Hematopoietic multipotent progenitor cell treated with erythropoietin and hydrocortisone succinate and interleukin-3 and kit ligand, for 17 days (in vitro differentiated cells): Measurements from ENCODE around the gene CDKN2B-AS1.

Source experiments
- DNase-seq: peaks from one replicate; pipeline ENCODE4 v3.0.0-alpha.2; 2015; ENCODE audit warnings: low spot score

Gene CDKN2B-AS1

DNA sequence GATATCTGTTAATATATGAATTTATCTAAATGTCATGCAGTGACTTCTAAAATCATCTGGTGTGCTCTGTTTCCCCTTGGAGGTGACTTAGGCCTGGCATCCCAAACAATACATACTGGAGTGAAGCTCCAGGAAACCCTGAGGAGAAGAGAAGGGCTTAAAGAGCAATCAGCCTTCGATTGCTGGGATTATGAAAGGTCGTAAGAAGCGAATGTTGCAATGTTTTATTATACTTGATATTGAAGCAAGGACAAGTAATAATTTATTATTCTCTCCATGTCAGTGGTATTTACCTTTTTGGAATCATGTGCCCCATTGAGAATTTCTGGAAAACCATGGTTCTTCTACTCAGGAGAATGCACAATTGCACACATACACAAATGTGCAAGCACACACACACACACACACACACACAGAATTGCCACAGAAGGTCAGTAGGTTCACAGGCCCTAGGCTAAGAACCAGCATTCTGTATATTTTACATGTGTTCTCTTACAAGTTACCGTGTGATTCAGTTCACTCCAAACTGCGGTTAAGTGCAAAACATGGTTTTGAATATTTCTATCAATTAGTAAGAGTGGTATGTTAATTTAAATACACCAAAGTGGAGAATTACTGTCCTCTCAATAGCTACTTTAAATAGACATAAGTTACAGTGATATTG, 93.6 kb downstream of the CDKN2B-AS1 start:
- DNase-seq = no peak

DNA sequence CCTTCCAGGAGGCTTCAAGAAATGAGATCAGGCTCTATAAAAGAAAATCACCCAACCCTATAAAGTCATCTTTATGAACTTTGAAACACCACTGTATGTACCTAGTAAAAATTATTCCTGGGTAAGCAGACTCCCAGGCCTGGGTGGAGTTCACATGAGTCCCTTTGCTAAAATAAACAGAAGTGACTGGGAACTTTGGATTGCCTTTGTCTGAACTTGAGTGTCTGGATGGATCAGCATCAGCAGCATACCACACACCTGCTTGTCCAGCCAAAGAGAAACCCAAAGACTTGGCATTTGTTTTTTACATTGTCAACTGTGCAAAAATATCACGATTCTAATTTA, 94.1 kb downstream of the CDKN2B-AS1 start:
- no peak for DNase-seq

DNA sequence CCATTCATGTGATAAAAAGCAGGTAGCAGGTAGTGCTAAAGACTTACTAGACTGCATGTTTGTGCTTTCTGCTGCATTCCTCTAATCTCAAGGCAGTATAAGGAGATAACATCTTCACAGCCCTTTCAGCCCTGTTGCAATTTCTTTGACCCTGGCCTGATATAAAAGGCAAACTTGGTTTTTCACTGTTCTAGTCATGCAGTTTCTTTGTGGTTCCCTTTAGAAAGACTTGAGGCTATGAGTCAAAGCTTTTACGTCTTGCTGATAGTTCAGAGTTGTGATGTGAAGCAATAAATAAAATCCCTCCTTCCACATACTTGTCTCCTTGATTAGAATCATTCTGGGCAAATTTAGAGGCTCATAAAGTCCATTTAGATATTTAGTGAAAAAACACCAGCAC, 103.1 kb downstream of the CDKN2B-AS1 start:
- DNase-seq = no peak

GRCh38 chr9:22098643-22099332, 104.2 kb downstream of the CDKN2B-AS1 start:
- DNase-seq = no peak

DNA sequence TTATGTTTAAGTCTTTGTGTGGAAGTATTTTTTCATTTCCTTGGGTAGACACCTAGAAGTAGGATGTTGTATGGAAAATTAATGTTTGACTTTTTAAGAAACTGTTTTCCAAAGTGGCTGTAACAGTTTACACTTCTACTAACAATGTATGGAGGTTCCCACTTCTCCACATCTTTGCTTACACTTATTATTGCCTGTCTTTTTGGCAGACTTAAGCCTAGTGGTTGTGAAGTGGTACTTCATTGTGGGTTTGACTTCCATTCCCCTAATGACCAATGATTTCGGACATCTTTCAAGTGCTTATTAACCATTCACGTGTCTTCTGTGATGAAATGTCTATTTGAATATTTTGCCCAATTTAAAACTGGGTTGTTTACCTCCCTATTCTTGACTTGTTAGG, 106.0 kb downstream of the CDKN2B-AS1 start:
- no peak for DNase-seq

GRCh38 chr9:22102146-22103053, 107.8 kb downstream of the CDKN2B-AS1 start:
- no peak for DNase-seq

GRCh38 chr9:22103685-22104575, 109.3 kb downstream of the CDKN2B-AS1 start:
- DNase-seq = no peak

DNA sequence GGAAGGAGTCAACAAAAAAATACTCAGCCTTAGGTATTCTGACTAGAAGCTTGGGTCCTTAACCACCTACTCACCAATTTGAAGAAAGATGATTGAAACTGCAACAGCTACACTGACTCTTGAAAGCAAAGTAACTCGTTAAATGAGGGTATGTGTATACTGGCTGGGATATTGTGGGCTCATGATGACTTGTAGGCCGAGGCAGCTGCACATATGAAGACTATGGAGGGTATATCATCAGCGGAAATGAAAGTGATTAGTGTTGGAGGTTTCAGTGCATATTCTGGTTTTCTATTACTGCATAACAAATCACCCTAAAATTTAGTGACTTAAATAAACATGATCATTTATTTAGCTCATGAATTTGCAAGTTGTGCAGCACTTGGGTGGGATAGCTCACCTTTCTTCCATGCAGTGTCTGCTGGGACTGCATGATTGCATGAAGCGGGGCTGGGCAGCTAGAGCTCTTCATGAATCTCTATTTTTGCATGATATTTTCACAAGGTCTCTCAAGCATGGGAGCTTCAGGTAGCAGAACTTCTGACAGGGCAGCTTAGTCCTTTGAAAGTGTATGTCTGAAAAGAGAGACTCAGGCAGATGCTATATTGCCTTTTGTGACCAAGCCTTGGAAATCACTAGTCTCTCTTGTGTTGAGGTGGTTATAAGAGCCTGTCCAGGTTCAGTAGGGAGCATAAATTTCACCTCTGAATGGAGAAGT, 110.6 kb downstream of the CDKN2B-AS1 start:
- no peak for DNase-seq

DNA sequence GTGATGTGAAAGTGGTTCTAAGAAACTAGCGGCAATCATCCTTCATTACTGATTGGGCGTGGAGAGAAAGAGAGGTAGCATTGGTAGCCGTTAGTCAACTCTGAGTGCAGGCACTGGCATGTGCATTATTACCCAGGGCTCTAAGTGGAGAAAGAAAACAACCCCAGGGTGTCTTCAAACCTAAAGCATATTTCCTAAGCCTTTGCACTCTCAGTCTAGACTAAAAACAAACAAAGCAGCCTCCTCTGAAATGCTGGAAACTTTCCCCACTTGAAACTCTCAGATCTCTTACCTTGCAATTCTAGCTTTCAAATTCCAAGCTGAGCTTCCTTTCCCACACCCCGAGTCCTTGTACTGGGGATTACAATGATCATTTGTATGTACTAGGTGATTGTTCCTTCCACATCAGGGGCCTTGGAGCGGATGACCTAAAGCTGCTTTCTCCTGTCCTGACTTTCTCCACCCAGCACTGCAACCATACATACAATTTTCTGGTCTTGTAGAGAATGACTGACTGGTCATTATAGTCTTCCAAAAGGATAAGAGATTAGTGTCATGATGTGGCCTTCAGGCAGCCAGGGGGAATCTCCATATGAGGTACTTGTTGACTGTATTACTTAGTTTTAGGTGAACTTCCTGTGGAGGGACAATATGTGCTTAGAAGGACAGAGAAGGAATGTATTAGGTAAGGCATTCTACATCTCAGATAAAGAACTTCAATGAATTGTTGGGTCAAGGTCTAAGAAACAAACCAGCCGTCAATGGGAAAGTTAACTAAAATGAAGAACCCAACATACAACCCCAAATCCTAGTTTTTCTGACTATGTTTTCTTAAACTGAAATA, 112.8 kb downstream of the CDKN2B-AS1 start:
- no peak for DNase-seq

DNA sequence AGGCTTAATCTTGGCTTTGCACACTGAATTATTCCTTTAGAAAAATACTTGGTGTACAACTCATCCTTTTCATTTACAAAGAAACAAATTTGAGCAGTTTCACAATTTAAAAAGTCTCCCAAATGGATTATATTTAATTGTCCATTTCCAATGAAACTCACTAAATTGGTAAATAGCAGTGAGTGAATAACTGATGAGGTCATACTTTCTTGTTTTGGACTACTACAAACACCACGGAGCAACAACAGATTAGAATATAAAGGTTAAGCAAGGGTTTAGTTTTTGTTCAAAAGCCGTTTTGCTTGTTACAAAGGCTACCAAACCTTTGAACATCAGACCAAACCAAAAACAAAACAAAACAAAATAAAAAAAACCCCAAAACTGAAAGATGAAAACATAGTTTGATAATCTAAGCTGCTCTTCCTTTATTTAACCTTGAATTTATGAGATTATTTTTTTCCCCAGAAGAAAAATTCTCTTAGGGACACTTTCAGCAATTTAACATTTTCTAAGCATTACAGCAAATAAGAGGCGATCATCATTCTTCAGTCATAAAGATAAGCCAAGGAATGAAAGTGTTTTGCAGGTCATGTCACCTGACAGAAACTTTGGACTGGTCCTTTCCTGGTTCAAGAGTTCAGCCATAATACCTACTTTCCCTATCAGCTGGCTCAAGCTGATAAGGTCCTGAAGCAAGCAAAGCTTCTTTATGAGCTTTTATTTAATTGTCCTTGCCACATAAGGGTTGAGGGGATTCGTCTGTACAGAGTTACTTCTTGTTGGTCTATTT, 114.2 kb downstream of the CDKN2B-AS1 start:
- DNase-seq = no peak

DNA sequence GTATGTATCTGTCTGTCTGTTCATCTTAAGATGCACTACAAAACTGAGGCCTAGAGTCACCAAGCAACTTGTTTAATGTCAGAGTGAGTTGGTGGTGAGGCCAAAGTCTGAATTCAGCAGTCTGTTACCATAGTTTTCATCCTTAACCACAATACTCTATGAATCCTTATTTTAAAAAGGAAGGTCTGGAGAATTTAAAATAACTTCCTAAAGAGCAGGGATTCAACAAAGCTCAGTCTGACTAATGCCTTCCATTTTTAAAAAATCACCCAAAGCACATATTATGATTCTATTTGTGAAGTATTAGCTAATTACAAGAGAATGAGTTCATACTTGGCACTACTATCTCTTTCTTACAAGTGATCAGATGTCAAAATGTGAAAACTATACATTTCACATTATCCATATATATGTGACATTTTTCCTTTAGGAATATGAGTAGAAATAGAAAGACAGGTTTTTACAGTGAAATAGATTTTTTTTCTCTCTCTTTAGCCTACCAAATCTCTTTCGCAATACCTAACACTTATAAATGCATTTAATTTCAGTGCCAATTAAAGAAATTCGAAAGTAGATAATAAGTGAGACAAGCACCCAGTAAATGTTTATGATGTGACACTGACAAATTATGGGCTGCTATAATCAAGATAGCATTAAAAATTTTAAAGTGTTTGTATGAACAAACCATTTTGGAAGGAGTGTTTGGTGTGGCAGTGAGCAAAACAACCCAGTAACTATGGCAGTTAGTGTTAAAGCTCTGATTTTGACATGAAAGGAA, 116.8 kb downstream of the CDKN2B-AS1 start:
- no peak for DNase-seq

- no peak for DNase-seq
Measured at GRCh38 chr9:22111954-22112247, 117.3 kb downstream of the CDKN2B-AS1 start.

DNA sequence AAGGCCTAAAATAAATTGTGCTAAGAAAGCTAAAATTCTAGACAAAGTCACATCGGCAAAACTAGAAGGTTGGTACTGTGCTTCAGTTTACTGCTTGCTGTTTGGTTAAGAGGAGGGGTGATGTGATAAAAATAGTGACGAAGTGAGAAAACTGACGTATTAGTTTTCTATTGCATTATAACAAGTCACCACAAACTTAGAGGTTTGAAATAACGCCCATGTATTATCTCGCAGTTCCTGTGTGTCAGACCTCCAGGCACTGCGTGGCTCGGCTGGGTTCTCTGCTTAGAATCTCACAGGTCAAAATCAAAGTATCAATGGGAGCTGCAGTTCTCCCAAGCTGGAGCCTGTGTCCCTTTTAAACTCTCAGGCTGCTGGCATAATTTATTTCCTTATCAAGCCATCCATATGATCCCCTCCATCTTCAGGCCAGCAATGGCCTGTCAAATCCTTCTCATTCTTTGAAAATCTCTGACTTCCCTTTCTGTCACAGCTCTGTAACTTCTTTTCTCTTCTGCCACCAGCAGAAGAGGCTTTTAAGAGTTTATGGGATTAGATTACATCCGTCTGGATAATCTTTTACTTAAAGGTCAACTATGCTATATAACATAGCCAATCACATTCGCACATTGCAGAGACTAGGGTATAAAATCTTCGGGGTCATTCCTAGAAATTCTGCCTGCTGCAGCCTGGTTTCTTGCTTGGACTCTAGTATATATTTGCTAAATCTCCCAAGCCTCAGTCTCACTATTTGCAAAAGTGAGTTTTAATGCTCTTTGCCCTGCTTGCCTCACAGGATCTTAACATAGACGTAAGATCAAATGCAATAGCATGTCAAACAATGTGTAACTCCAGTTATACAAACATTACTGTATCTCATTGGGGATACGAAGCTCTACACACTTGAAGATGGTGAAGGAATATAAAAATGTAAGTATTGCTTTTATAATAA, 118.6 kb downstream of the CDKN2B-AS1 start:
- DNase-seq = no peak

GRCh38 chr9:22114956-22115355, 120.4 kb downstream of the CDKN2B-AS1 start:
- DNase-seq = no peak

GRCh38 chr9:22116758-22117157, 122.2 kb downstream of the CDKN2B-AS1 start:
- no peak for DNase-seq

GRCh38 chr9:22117511-22118384, 123.2 kb downstream of the CDKN2B-AS1 start:
- DNase-seq = no peak
